DND-41 (cell line): ENCODE data around the gene RNU5D-1.
A peak's percentile ranks its signal among the peaks of the same experiment; 100 is the strongest.

Source experiments
- ATAC-seq: fragments of 200-7000 bp; cut with Tn5 transposase; 3 replicates; pipeline ENCODE4 v1.9.1; 2021; ENCODE audit warnings: low read depth; ENCODE audit not compliant: insufficient read depth
- DNase-seq: peaks from one replicate; pipeline ENCODE4 v3.0.0-alpha.2; 2020
- H2AFZ ChIP-seq: 2 replicates; pipeline ENCODE4 v1.6.0; 2012; ENCODE audit warnings: low read depth, low read length
- H3K27ac ChIP-seq: 2 replicates; pipeline ENCODE4 v1.5.1; 2012; ENCODE audit warnings: low read length, inconsistent platforms
- H3K27me3 ChIP-seq: fragments of 200-600 bp; sonication (generic); 2 replicates; pipeline ENCODE4 v1.6.0; 2012; ENCODE audit warnings: low read length, mild to moderate bottlenecking, inconsistent platforms; ENCODE audit not compliant: insufficient read depth, poor library complexity
- H3K36me3 ChIP-seq: 2 replicates; pipeline ENCODE4 v1.5.1; 2012; ENCODE audit warnings: low read length, inconsistent platforms; ENCODE audit not compliant: insufficient read depth
- H3K4me1 ChIP-seq: 2 replicates; pipeline ENCODE4 v1.5.1; 2012; ENCODE audit warnings: mild to moderate bottlenecking, low read length; ENCODE audit not compliant: insufficient read depth
- H3K4me2 ChIP-seq: 2 replicates; pipeline ENCODE4 v1.6.0; 2012; ENCODE audit warnings: mild to moderate bottlenecking, moderate library complexity, low read length, inconsistent platforms; ENCODE audit not compliant: insufficient read depth
- H3K4me3 ChIP-seq, 2 experiments: fragments of 200-600 bp in 1 of 2; shearing (Covaris generic) in 1 of 2; 2 replicates each; pipeline ENCODE4 v1.5.1; 2012 to 2016; ENCODE audit warnings: inconsistent platforms in 2 of 2, low read length in 2 of 2, mild to moderate bottlenecking in 2 of 2, low read depth in 1 of 2, moderate library complexity in 1 of 2
- H3K79me2 ChIP-seq: 2 replicates; pipeline ENCODE4 v1.6.0; 2012; ENCODE audit warnings: low read length, inconsistent platforms; ENCODE audit not compliant: insufficient read depth
- H3K9ac ChIP-seq: 2 replicates; pipeline ENCODE4 v1.6.0; 2012; ENCODE audit warnings: low read depth, mild to moderate bottlenecking, inconsistent platforms, low read length, moderate library complexity
- H3K9me3 ChIP-seq: 2 replicates; pipeline ENCODE4 v1.5.1; 2012; ENCODE audit warnings: low read length, moderate library complexity, mild to moderate bottlenecking, inconsistent platforms; ENCODE audit not compliant: insufficient read depth, severe bottlenecking
- H4K20me1 ChIP-seq: 2 replicates; pipeline ENCODE4 v1.6.0; 2012; ENCODE audit warnings: low read length; ENCODE audit not compliant: insufficient read depth
- CTCF ChIP-seq: IDR thresholded peaks from 2 replicates; pipeline ENCODE4 v1.5.1; 2012; ENCODE audit warnings: borderline replicate concordance, low read length, moderate library complexity, mild to moderate bottlenecking; ENCODE audit not compliant: poor library complexity, severe bottlenecking; ENCODE audit errors: extremely low read depth
- EZH2 ChIP-seq: IDR thresholded peaks from 3 replicates; pipeline ENCODE4 v1.6.1; 2012; ENCODE audit warnings: borderline replicate concordance, low read depth, mild to moderate bottlenecking, moderate library complexity, low read length, inconsistent platforms; ENCODE audit not compliant: severe bottlenecking

Gene RNU5D-1

GRCh38 chr1:44714944-44715571, 15.9 kb downstream of the RNU5D-1 start:
- DNase-seq (peak; percentile 81), ATAC-seq (peak; percentile 89)
- Histone ChIP-seq H3K27me3 (no peaks in the 10 kb centered on the region), H3K9me3 (no peaks in the 10 kb centered on the region), H3K79me2 (no peaks in the 10 kb centered on the region), H3K4me3 (peak overlapping the region in 1 of 2 experiments; percentile 20; a peak in 1 of 4 replicates), H3K9ac (0 out of 2 replicates have a peak overlapping the region, but pooled peaks have one; percentile 14), H2AFZ (peak overlapping the region; percentile 89), H3K27ac (no peak overlapping the region; the same call in none of the 2 replicates), H3K4me1 (peaks cover 13% of the 10 kb centered on the region), H3K4me2 (peak overlapping the region; percentile 60; the same call in 1 of the 2 replicates), H3K36me3 (no peaks in the 10 kb centered on the region), H4K20me1 (no peaks in the 10 kb centered on the region)
- TF ChIP-seq CTCF = peak; percentile 97
- TF ChIP-seq EZH2 = no peak

GRCh38 chr1:44714532-44714931, 16.4 kb downstream of the RNU5D-1 start:
- Histone ChIP-seq H3K4me2 (peak overlapping the region; percentile 60; the same call in 1 of the 2 replicates), H3K4me3 (no peak overlapping the region), H3K9ac (0 out of 2 replicates have a peak overlapping the region, but pooled peaks have one; percentile 14), H3K36me3 (no peaks in the 10 kb centered on the region), H3K4me1 (peaks cover 12% of the 10 kb centered on the region), H3K27ac (no peak overlapping the region; the same call in 1 of the 2 replicates), H3K79me2 (no peaks in the 10 kb centered on the region), H3K9me3 (no peaks in the 10 kb centered on the region), H2AFZ (peak overlapping the region; percentile 89), H3K27me3 (no peaks in the 10 kb centered on the region), H4K20me1 (no peaks in the 10 kb centered on the region)
- no peak for ATAC-seq
- no peak for TF ChIP-seq EZH2
- TF ChIP-seq CTCF = no peak
- no peak for DNase-seq

GRCh38 chr1:44713321-44713781, 17.6 kb downstream of the RNU5D-1 start:
- ATAC-seq (no peak), DNase-seq (no peak)
- no peak overlapping the region for H3K4me3 ChIP-seq
- no peaks in the 10 kb centered on the region for H3K27me3 ChIP-seq
- H3K4me1 ChIP-seq = peaks cover 10% of the 10 kb centered on the region
- H3K9ac ChIP-seq = no peak overlapping the region
- no peak overlapping the region for H3K27ac ChIP-seq
- H2AFZ ChIP-seq = no peak overlapping the region
- TF ChIP-seq EZH2 (no peak), CTCF (no peak)
- H3K9me3 ChIP-seq = no peaks in the 10 kb centered on the region
- no peaks in the 10 kb centered on the region for H4K20me1 ChIP-seq
- no peak overlapping the region for H3K4me2 ChIP-seq
- no peaks in the 10 kb centered on the region for H3K36me3 ChIP-seq
- H3K79me2 ChIP-seq = no peaks in the 10 kb centered on the region
